Tibial artery (tissue), 4 donors: ENCODE measurements around the gene MSI2.

Experiments used
- DNase-seq, 2 donors: peaks; one replicate each; pipeline ENCODE4 v3.0.0-alpha.2; 2019
- H3K27ac ChIP-seq, 2 donors: fragments of 200-600 bp; sonication (generic) in 1 of 2; 1 replicate in 1 of 2; 2 replicates in 1 of 2; pipeline ENCODE4 v1.5.1; 2018 to 2019; ENCODE audit warnings: mild to moderate bottlenecking in 1 of 2
- H3K27me3 ChIP-seq, 2 donors: fragments of 200-600 bp; sonication (generic) in 1 of 2; one replicate each; pipeline versions ENCODE4 v1.5.1 to v1.6.0; 2016 to 2019
- H3K36me3 ChIP-seq, 3 donors: fragments of 200-600 bp; sonication (generic) in 2 of 3; one replicate each; pipeline ENCODE4 v1.5.1; 2016 to 2019; ENCODE audit warnings: mild to moderate bottlenecking in 2 of 3
- H3K4me1 ChIP-seq, 4 donors: fragments of 200-600 bp; sonication (generic) in 2 of 4; 1 replicate in 3 of 4; 2 replicates in 1 of 4; pipeline ENCODE4 v1.5.1; 2016 to 2019
- H3K4me3 ChIP-seq, 2 donors: fragments of 200-600 bp; sonication (generic) in 1 of 2; 1 replicate in 1 of 2; 2 replicates in 1 of 2; pipeline ENCODE4 v1.5.1; 2018 to 2019; ENCODE audit warnings: mild to moderate bottlenecking in 2 of 2
- H3K9me3 ChIP-seq, 3 donors: fragments of 200-600 bp; sonication (generic) in 1 of 3; one replicate each; pipeline ENCODE4 v1.5.1; 2016 to 2019
- CTCF ChIP-seq, 2 experiments: fragments of 200-600 bp in 1 of 2; fragments of 450-650 bp in 1 of 2; IDR thresholded peaks; one replicate each; pipeline ENCODE4 v1.5.1; 2017 to 2019; ENCODE audit warnings: antibody characterized with exemption in 2 of 2, mild to moderate bottlenecking in 1 of 2, moderate library complexity in 1 of 2
- intact Hi-C: fragments of 100-400 bp; cut with DNase I; formaldehyde crosslinking; loops from one replicate; pipeline ENCODE4 v1.15.0; 2023; ENCODE audit warnings: low total_unique reads

The MSI2 gene

GRCh38 chr17:57406981-57407286 is 150.6 kb downstream of the MSI2 start:
- Histone ChIP-seq H3K4me1 (peaks cover 0 to 7% (median 0%) of the 10 kb centered on the region in 4 donors), H3K4me3 (no peak overlapping the region), H3K9me3 (no peaks in the 10 kb centered on the region), H3K36me3 (peaks cover 0 to 9% (median 6%) of the 10 kb centered on the region in 3 donors), H3K27me3 (no peaks in the 10 kb centered on the region), H3K27ac (no peak overlapping the region)
- intact Hi-C loops, result no loop called here
- no peak for TF ChIP-seq CTCF (IDR thresholded peaks at IDR 0.05)
- no peak for DNase-seq

- no peak for TF ChIP-seq CTCF (IDR thresholded peaks at IDR 0.05)
- H3K4me3 ChIP-seq, result no peak overlapping the region
- H3K27me3 ChIP-seq, result no peaks in the 10 kb centered on the region
- peaks cover 0 to 3% (median 2%) of the 10 kb centered on the region in 3 donors for H3K36me3 ChIP-seq
- no peaks in the 10 kb centered on the region for H3K9me3 ChIP-seq
- no peak overlapping the region for H3K27ac ChIP-seq
- DNase-seq, result no peak
- intact Hi-C loops, result no loop called here
- H3K4me1 ChIP-seq, result peaks cover 0 to 7% (median 0%) of the 10 kb centered on the region in 4 donors
Observed at GRCh38 chr17:57407287-57408070, 151.2 kb downstream of the MSI2 start.

GRCh38 chr17:57408071-57408811 is 151.9 kb downstream of the MSI2 start:
- H3K27ac ChIP-seq, result no peak overlapping the region
- no peak for TF ChIP-seq CTCF (IDR thresholded peaks at IDR 0.05)
- intact Hi-C loops, result no loop called here

GRCh38 chr17:57410169-57410568 is 153.8 kb downstream of the MSI2 start:
- no peak for TF ChIP-seq CTCF (IDR thresholded peaks at IDR 0.05)
- H3K4me1 ChIP-seq, result peaks cover 0 to 7% (median 0%) of the 10 kb centered on the region in 4 donors
- H3K9me3 ChIP-seq, result no peaks in the 10 kb centered on the region
- no peak overlapping the region for H3K27ac ChIP-seq
- intact Hi-C loops, result no loop called here
- DNase-seq, result no peak
- H3K27me3 ChIP-seq, result no peaks in the 10 kb centered on the region
- H3K4me3 ChIP-seq, result no peak overlapping the region
- H3K36me3 ChIP-seq, result no peaks in the 10 kb centered on the region

More at GRCh38 chr17:57408071-57408811, 151.9 kb downstream of the MSI2 start:
- Histone ChIP-seq H3K9me3 (no peaks in the 10 kb centered on the region), H3K4me3 (no peak overlapping the region), H3K36me3 (no peaks in the 10 kb centered on the region), H3K4me1 (peaks cover 0 to 7% (median 0%) of the 10 kb centered on the region in 4 donors), H3K27me3 (no peaks in the 10 kb centered on the region)
- DNase-seq, result no peak

GRCh38 chr17:57412520-57413096 is 156.3 kb downstream of the MSI2 start:
- no peak for TF ChIP-seq CTCF (IDR thresholded peaks at IDR 0.05)
- no peak overlapping the region for H3K27ac ChIP-seq

More at GRCh38 chr17:57412520-57413096, 156.3 kb downstream of the MSI2 start:
- intact Hi-C loops, result no loop called here
- Histone ChIP-seq H3K4me3 (no peak overlapping the region), H3K4me1 (no peaks in the 10 kb centered on the region), H3K27me3 (no peaks in the 10 kb centered on the region), H3K9me3 (no peaks in the 10 kb centered on the region), H3K36me3 (no peaks in the 10 kb centered on the region)
- no peak for DNase-seq
